HepG2 (cell line): Measurements from ENCODE around the gene PCBD2. TPM values are rescaled to one million over a fixed set of nuclear protein-coding genes. Genes with fewer than 3 reads are reported as not detected.

Source experiments
- FOXA1 ChIP-seq, 2 experiments: fragments of 450-650 bp in 1 of 2; sonication (generic) in 1 of 2; formaldehyde crosslinking in 1 of 2; IDR thresholded peaks; 2 replicates each; pipeline versions ENCODE4 v1.4.0 to v1.6.1; 2016 to 2020; ENCODE audit warnings: missing genetic modification reagents in 1 of 2
- GABPA ChIP-seq, 2 experiments: IDR thresholded peaks; 2 replicates each; pipeline ENCODE4 v1.6.1; 2011 to 2016; ENCODE audit warnings: low read depth in 2 of 2, low read length in 1 of 2, missing biosample characterization in 1 of 2, missing genetic modification characterization in 1 of 2
- NFIC ChIP-seq: IDR thresholded peaks from 2 replicates; pipeline ENCODE4 v1.6.1; 2012; ENCODE audit warnings: mild to moderate bottlenecking, low read length, inconsistent platforms
- RAD21 ChIP-seq: fragments of 450-650 bp; formaldehyde crosslinking; IDR thresholded peaks from 2 replicates; pipeline ENCODE4 v1.5.0; 2020; ENCODE audit warnings: mild to moderate bottlenecking
- SALL2 ChIP-seq: sonication (generic); formaldehyde crosslinking; IDR thresholded peaks from 2 replicates; pipeline ENCODE4 v1.8.1; 2023; ENCODE audit warnings: mild to moderate bottlenecking, missing genetic modification reagents, inconsistent platforms
- SMARCC2 ChIP-seq: fragments of 450-650 bp; IDR thresholded peaks from 2 replicates; pipeline ENCODE4 v1.6.1; 2017; ENCODE audit warnings: antibody characterized with exemption, mild to moderate bottlenecking
- SMYD3 ChIP-seq: sonication (generic); formaldehyde crosslinking; IDR thresholded peaks from 2 replicates; pipeline ENCODE4 v1.8.1; 2023; ENCODE audit warnings: mild to moderate bottlenecking, missing genetic modification reagents
- STAG1 ChIP-seq: sonication (generic); formaldehyde crosslinking; IDR thresholded peaks from 2 replicates; pipeline ENCODE4 v1.4.0; 2020; ENCODE audit warnings: missing genetic modification reagents
- TFDP1 ChIP-seq: IDR thresholded peaks from 2 replicates; pipeline ENCODE4 v1.6.1; 2016; ENCODE audit warnings: missing compliant biosample characterization, missing genetic modification reagents, borderline replicate concordance
- ZNF160 ChIP-seq: sonication (generic); formaldehyde crosslinking; IDR thresholded peaks from 2 replicates; pipeline ENCODE4 v1.8.0; 2022; ENCODE audit warnings: mild to moderate bottlenecking, inconsistent platforms, missing genetic modification reagents
- ZSCAN25 ChIP-seq: sonication (generic); formaldehyde crosslinking; IDR thresholded peaks from 2 replicates; pipeline ENCODE4 v1.8.0; 2022; ENCODE audit warnings: mild to moderate bottlenecking, missing genetic modification reagents
- polyA plus RNA-seq, 8 experiments: library from polyadenylated mRNA; depleted of rRNA in 3 of 8; stranded (reverse) in 7 of 8; unstranded in 1 of 8; fragments of >200 nt; fragmentation: Illumina TruSeq in 4 of 8; extraction: Trizol in 4 of 8; gene quantifications; 2 replicates each; pipeline versions ENCODE4 v1.2.1 to v1.2.3, GENCODE V29; 2011 to 2016; ENCODE audit warnings: low read depth in 4 of 8, missing spikeins in 1 of 8, mixed read lengths in 1 of 8; ENCODE audit not compliant: insufficient read depth in 1 of 8
- total RNA-seq, 5 experiments: library from RNA; depleted of rRNA; stranded (reverse); fragments of >200 nt; fragmentation: Illumina TruSeq; extraction: Trizol; gene quantifications; 2 replicates each; pipeline ENCODE4 v1.2.3, GENCODE V29; 2016; ENCODE audit warnings: low read depth in 1 of 5
- TF ChIP-seq, protein P1 (sequence below): sonication (generic); formaldehyde crosslinking; IDR thresholded peaks from 2 replicates; pipeline ENCODE4 v1.5.0; 2020; ENCODE audit warnings: mild to moderate bottlenecking, missing genetic modification reagents, borderline replicate concordance
- TF ChIP-seq, protein P2 (sequence below): sonication (generic); formaldehyde crosslinking; IDR thresholded peaks from 2 replicates; pipeline ENCODE4 v1.4.0; 2020; ENCODE audit warnings: missing genetic modification reagents
- TF ChIP-seq, protein P3 (sequence below): sonication (generic); formaldehyde crosslinking; IDR thresholded peaks from 2 replicates; pipeline ENCODE4 v1.4.0; 2020; ENCODE audit warnings: missing genetic modification reagents
- TF ChIP-seq, protein P4 (sequence below): sonication (generic); formaldehyde crosslinking; IDR thresholded peaks from 2 replicates; pipeline ENCODE4 v1.4.0; 2020; ENCODE audit warnings: missing genetic modification reagents
- TF ChIP-seq, protein P5 (sequence below): IDR thresholded peaks from 2 replicates; pipeline ENCODE4 v1.6.1; 2018; ENCODE audit warnings: missing genetic modification reagents

Gene PCBD2
- total and polyA plus RNA-seq, 2 of the 13 experiments (the other 11 are each of a cell fraction or from before 2014, with no cell fraction given): 5.5 to 12.0 TPM

DNA sequence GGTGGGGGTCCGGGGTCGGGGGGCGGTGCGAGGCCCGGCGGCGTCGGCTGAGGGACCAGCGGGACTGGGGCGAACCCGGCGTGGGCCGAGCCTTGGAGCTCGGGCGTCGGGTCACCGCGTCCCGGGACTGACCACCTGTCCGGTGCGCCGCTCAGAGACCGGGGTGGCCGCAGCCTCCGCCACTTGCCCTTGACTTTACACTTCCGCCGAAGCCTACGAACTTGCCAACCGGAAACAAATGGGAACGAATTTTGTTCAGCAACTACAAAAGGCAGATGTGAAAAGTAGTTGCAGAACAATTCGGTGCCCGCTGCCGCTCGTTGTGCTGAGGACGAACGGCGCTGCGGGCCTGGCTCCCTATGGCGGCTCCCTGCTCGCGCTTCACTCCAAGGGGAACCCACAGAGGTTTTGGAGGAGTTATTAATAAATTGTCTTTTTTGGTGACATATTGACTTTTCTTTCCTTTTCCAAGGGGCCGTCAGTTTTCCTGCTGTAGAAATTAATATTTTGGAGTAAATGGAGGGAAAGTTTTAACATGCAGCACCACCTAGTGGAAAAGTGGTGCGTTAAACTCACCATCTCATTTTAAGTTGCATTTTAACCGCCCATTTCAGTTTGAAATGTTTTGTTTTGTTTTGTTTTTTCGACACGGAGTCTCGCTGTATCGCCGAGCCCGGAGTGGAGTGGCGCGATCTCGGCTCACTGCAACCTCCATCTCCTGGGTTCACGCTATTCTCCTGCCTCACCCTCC is 490 bp downstream of the PCBD2 start (continued):
- TF ChIP-seq, protein P1, sequence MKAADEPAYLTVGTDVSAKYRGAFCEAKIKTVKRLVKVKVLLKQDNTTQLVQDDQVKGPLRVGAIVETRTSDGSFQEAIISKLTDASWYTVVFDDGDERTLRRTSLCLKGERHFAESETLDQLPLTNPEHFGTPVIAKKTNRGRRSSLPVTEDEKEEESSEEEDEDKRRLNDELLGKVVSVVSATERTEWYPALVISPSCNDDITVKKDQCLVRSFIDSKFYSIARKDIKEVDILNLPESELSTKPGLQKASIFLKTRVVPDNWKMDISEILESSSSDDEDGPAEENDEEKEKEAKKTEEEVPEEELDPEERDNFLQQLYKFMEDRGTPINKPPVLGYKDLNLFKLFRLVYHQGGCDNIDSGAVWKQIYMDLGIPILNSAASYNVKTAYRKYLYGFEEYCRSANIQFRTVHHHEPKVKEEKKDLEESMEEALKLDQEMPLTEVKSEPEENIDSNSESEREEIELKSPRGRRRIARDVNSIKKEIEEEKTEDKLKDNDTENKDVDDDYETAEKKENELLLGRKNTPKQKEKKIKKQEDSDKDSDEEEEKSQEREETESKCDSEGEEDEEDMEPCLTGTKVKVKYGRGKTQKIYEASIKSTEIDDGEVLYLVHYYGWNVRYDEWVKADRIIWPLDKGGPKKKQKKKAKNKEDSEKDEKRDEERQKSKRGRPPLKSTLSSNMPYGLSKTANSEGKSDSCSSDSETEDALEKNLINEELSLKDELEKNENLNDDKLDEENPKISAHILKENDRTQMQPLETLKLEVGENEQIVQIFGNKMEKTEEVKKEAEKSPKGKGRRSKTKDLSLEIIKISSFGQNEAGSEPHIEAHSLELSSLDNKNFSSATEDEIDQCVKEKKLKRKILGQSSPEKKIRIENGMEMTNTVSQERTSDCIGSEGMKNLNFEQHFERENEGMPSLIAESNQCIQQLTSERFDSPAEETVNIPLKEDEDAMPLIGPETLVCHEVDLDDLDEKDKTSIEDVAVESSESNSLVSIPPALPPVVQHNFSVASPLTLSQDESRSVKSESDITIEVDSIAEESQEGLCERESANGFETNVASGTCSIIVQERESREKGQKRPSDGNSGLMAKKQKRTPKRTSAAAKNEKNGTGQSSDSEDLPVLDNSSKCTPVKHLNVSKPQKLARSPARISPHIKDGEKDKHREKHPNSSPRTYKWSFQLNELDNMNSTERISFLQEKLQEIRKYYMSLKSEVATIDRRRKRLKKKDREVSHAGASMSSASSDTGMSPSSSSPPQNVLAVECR (CRISPR knock-in tag): peak; percentile 62; the same call in 1 of the 2 replicates
- TF ChIP-seq STAG1 (CRISPR knock-in tag) (peak; percentile 68), RAD21 (peak; percentile 14; the same call in 1 of the 2 replicates), SALL2 (CRISPR knock-in tag) (0 out of 2 replicates have a peak, but pooled peaks have one; percentile 2), SMARCC2 (no peak), ZNF160 (CRISPR knock-in tag) (peak; percentile 35; the same call in 1 of the 2 replicates), SMYD3 (CRISPR knock-in tag) (0 out of 2 replicates have a peak, but pooled peaks have one; percentile 39), ZSCAN25 (no peak), NFIC (no peak), TFDP1 (CRISPR knock-in tag) (peak; percentile 57; the same call in 1 of the 2 replicates), GABPA (IDR thresholded peaks at IDR 0.05; ENCODE audit: low read depth, low read length) (no peak), GABPA (CRISPR knock-in tag; IDR thresholded peaks at IDR 0.05; ENCODE audit: low read depth) (peak; percentile 60), FOXA1 (IDR thresholded peaks at IDR 0.05) (no peak), FOXA1 (CRISPR knock-in tag; IDR thresholded peaks at IDR 0.05) (0 out of 2 replicates have a peak, but pooled peaks have one; percentile 2)
- TF ChIP-seq, protein P2, sequence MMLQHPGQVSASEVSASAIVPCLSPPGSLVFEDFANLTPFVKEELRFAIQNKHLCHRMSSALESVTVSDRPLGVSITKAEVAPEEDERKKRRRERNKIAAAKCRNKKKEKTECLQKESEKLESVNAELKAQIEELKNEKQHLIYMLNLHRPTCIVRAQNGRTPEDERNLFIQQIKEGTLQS (CRISPR knock-in tag): peak; percentile 7; the same call in 1 of the 2 replicates
- TF ChIP-seq, protein P3, sequence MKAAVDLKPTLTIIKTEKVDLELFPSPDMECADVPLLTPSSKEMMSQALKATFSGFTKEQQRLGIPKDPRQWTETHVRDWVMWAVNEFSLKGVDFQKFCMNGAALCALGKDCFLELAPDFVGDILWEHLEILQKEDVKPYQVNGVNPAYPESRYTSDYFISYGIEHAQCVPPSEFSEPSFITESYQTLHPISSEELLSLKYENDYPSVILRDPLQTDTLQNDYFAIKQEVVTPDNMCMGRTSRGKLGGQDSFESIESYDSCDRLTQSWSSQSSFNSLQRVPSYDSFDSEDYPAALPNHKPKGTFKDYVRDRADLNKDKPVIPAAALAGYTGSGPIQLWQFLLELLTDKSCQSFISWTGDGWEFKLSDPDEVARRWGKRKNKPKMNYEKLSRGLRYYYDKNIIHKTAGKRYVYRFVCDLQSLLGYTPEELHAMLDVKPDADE (CRISPR knock-in tag): peak; percentile 58; the same call in 1 of the 2 replicates
- TF ChIP-seq, protein P4, sequence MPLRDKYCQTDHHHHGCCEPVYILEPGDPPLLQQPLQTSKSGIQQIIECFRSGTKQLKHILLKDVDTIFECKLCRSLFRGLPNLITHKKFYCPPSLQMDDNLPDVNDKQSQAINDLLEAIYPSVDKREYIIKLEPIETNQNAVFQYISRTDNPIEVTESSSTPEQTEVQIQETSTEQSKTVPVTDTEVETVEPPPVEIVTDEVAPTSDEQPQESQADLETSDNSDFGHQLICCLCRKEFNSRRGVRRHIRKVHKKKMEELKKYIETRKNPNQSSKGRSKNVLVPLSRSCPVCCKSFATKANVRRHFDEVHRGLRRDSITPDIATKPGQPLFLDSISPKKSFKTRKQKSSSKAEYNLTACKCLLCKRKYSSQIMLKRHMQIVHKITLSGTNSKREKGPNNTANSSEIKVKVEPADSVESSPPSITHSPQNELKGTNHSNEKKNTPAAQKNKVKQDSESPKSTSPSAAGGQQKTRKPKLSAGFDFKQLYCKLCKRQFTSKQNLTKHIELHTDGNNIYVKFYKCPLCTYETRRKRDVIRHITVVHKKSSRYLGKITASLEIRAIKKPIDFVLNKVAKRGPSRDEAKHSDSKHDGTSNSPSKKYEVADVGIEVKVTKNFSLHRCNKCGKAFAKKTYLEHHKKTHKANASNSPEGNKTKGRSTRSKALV (CRISPR knock-in tag): peak; percentile 46; the same call in 1 of the 2 replicates
- TF ChIP-seq, protein P5, sequence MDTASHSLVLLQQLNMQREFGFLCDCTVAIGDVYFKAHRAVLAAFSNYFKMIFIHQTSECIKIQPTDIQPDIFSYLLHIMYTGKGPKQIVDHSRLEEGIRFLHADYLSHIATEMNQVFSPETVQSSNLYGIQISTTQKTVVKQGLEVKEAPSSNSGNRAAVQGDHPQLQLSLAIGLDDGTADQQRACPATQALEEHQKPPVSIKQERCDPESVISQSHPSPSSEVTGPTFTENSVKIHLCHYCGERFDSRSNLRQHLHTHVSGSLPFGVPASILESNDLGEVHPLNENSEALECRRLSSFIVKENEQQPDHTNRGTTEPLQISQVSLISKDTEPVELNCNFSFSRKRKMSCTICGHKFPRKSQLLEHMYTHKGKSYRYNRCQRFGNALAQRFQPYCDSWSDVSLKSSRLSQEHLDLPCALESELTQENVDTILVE (CRISPR knock-in tag): 0 out of 2 replicates have a peak, but pooled peaks have one; percentile 16
